Measurements from ENCODE around the gene MEF2A.
A peak's percentile ranks its signal among the peaks of the same experiment; 100 is the strongest.
"Not testable (repeated sequence)": the region's sequence is repeated elsewhere in the genome, so short reads cannot be mapped to it uniquely, and the experiment has no call there.

Gene MEF2A

GRCh38 chr15:99651023-99651807 is 85.4 kb downstream of the MEF2A start:
- DNase-seq, result peak; percentile 21

GRCh38 chr15:99656205-99656604 is 90.4 kb downstream of the MEF2A start:
- DNase-seq, result no peak

- peak; percentile 71 for DNase-seq
These were observed 92.2 kb downstream of the MEF2A start for GRCh38 chr15:99657996-99658395.

GRCh38 chr15:99662903-99663302 is 97.1 kb downstream of the MEF2A start:
- DNase-seq, result no peak

GRCh38 chr15:99666073-99666472 is 100.3 kb downstream of the MEF2A start:
- not testable (repeated sequence) for DNase-seq

GRCh38 chr15:99668533-99669182 is 102.9 kb downstream of the MEF2A start:
- DNase-seq, result no peak

GRCh38 chr15:99669250-99669649 is 103.5 kb downstream of the MEF2A start:
- no peak for DNase-seq

- no peak for DNase-seq
These were observed 106.3 kb downstream of the MEF2A start for GRCh38 chr15:99671926-99672635.

- DNase-seq, result no peak
These were observed 107.3 kb downstream of the MEF2A start for GRCh38 chr15:99673111-99673510.

GRCh38 chr15:99674279-99674678 is 108.5 kb downstream of the MEF2A start:
- no peak for DNase-seq

- no peak for DNase-seq
These were observed 111.9 kb downstream of the MEF2A start for GRCh38 chr15:99677540-99678134.

GRCh38 chr15:99680276-99680675 is 114.5 kb downstream of the MEF2A start:
- no peak for DNase-seq

GRCh38 chr15:99681990-99682389 is 116.2 kb downstream of the MEF2A start:
- no peak for DNase-seq

GRCh38 chr15:99682455-99682854 is 116.7 kb downstream of the MEF2A start:
- DNase-seq, result peak; percentile 39

- DNase-seq, result peak; percentile 13
These were observed 117.4 kb downstream of the MEF2A start for GRCh38 chr15:99683000-99683670.

- no peak for DNase-seq
These were observed 120.5 kb downstream of the MEF2A start for GRCh38 chr15:99686290-99686689.

GRCh38 chr15:99692825-99693224 is 127.0 kb downstream of the MEF2A start:
- no peak for DNase-seq

GRCh38 chr15:99696096-99696495 is 130.3 kb downstream of the MEF2A start:
- DNase-seq, result no peak

GRCh38 chr15:99702895-99703602 is 137.3 kb downstream of the MEF2A start:
- peak; percentile 71 for DNase-seq

- peak; percentile 94 for DNase-seq
These were observed 138.0 kb downstream of the MEF2A start for GRCh38 chr15:99703603-99704443.

- peak; percentile 85 for DNase-seq
These were observed 138.7 kb downstream of the MEF2A start for GRCh38 chr15:99704444-99704838.
